Measurements from ENCODE around the gene AQP5.

The AQP5 gene

DNA sequence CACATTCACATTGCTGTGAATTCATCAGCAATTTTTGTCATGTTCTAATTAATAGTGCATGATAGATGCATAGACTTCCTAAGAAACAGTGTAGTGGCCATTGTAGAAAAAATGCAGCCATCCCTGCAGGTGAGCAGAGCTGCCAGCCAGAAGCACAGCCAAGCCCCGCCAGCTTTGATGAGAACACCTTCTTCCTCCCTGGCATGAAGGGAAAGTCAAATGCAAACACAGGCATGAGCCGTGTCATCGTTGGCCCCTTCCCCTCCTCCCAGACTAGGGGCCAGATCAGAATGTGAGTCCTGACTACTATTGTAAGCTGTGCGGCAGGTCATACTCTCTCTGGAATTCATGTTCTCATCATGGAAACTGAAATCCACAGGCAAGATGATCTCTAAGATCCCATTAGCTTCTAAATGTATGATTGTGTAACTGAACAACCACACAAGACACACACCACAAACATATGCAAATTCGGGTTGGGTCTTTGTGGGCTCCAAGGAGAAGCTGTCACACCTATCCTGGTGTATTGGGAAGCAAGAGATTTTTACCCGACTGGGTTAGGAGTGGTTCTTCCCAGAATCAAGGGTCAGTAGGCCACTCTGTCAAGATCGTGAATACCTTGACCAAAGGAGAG lies 14.0 kb upstream of the AQP5 start:
- intact Hi-C loops (cut with DNase I) = loop anchor here (5.0 kb wide), 1 partner anchor 45 kb away; the partner anchor contains the start of gene FAIM2
- DNase-seq = peak in 1 of 10 donors; percentile 59

DNA sequence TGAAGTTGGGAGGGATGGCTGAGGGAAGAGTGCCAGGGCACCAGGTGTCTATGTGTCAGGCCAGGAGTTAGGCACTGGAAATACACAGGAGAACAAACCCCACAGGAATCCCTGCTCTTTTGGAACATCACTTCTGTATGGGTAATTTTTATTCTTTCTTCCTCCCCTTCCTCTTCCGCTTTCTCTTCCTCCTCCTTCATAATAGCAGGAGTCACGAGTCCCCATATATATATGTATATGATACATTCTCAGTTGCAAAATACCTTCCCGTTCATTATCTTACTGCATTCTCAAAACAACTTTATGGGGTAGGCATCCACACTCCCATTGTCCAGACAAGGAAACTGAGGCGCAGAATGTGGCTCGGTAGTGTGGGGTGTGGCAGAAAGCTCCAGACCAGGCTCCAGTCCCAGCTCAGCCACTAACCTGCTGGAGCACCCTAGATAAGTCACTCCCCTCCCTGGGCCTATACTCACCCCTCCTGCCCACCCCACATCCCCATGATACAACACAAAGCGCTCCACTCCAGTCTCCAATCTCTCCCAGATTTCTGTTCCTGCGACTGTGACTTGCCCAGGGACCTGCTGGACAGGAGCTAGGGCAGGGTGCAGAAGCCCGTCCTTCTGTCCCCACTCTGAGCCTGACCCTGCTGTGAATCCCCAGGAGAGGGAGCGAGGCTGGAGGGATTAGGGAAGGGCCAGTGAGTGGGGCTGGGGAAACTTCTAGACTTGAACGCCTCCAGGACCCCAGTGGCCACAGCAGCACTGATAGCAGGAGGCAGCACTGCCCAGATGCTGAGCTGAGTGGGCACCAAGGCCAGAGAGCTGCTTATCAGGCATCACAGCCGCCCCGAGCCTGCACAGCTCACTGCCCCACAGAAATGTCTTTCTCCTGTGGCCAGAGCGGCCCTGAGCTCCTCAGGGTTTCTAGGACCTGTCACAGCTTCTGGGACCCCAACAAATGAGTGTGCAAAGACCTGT lies 12.5 kb upstream of the AQP5 start:
- intact Hi-C loops (cut with DNase I) = loop anchor here (5.0 kb wide), 1 partner anchor 47 kb away; the partner anchor contains the start of gene FAIM2
- DNase-seq = peak in 3 of 10 donors; percentile 10 to 63 (median 56)

DNA sequence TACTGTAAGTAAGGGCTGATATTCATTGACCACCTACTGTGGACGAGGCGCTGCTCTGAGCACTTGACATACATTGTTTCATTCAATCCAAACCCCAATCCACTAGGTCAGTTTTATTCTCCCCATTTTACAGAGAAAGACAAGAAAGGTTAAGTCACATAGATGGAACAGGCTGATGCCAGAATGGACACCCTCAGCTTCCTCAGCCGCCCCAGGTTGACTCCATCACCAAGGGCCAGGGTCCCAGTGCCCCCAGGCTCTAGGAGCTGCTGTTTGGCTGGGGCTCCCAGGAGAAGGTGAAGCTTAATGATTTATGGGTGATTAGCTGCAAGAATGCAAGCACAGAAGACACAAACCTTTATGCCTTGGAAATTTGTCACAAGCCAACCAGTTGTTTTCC lies 11.8 kb upstream of the AQP5 start:
- intact Hi-C loops (cut with DNase I) = loop anchor here (5.0 kb wide), 1 partner anchor 48 kb away; the partner anchor contains the start of gene FAIM2
- DNase-seq = peak in 2 of 10 donors; percentile 40 to 53

DNA sequence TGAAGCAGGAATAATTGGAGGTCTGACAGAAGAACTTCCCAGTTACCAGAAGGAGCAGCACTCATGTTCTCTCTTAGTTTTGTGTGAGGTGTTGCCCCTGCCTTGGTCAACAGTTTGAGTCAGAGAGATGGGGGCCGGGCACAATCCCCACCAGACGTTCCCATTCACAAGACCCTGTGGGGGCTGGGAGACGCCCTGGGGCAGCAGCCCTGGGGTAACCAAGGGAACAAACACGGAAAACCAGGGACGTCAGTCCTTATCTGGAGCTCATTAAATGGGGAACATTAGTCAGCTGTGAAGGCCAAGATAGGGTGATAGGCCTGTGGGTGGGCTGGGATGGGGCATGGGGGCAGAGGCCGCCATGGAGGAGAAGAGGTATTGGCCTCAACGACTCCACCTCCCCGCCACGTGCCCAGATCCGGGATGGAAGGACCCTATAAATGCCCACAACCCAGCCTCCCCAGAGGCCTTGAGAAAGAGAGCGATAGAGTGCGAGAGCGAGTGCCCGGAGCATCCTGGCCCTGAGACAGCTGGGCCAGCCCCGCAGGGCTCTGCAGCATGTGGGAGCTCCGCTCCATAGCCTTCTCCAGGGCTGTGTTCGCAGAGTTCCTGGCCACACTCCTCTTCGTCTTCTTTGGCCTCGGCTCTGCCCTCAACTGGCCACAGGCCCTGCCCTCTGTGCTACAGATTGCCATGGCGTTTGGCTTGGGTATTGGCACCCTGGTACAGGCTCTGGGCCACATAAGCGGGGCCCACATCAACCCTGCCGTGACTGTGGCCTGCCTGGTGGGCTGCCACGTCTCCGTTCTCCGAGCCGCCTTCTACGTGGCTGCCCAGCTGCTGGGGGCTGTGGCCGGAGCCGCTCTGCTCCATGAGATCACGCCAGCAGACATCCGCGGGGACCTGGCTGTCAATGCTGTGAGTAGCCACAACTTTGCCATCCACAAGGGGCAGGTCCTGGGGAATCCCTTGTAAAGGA lies 11.1 kb upstream of the AQP5 start, which contains the start of gene AQP2:
TSS of gene AQP2 (plus strand) at position 465 of the 979 bp plus-strand sequence. CDS start at position 559, 94 bp downstream.
- DNase-seq = peak in 4 of 10 donors; percentile 9 to 73 (median 40)
- intact Hi-C loops (cut with DNase I) = no loop called here

DNA sequence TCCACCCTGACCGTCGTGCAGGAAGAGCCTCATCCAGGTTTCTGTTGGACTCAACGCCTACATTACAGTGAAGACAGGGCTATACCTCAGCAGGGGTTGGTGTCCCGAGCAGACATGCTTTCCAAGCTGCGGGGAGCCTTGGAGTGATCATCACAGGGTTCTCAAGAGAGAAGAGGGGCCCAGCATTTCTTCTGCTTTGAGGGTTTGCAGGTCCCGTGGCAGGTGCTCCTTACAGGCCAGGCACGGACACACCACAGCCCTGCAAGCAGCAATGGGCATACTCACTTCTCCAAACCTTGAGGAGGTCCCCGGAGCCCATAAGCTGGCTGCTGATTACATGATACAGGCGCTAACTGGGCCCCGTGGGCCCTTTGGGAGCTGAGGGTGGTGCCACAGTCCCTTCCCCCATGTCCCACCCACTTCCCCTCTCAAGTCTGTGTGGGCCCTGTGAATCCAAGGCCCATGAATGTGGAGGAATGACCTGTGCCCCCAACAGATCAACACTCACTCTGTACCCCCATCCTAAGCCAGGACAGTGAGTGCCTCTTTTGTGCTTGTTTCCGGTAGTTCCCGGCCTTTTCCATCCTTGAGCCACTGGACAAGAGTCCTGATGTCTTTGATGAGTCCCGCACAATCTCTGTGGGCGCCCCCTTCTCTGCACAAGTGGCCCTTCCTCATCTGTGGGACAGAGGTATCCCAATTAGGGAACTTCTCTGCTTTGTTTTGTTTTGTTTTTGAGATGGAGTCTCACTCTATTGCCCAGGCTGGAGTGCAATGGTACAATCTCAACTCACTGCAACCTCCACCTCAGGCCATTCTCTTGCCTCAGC lies 10.0 kb upstream of the AQP5 start:
- DNase-seq = peak in 2 of 10 donors; percentile 26 to 28
- intact Hi-C loops (cut with DNase I) = no loop called here

DNA sequence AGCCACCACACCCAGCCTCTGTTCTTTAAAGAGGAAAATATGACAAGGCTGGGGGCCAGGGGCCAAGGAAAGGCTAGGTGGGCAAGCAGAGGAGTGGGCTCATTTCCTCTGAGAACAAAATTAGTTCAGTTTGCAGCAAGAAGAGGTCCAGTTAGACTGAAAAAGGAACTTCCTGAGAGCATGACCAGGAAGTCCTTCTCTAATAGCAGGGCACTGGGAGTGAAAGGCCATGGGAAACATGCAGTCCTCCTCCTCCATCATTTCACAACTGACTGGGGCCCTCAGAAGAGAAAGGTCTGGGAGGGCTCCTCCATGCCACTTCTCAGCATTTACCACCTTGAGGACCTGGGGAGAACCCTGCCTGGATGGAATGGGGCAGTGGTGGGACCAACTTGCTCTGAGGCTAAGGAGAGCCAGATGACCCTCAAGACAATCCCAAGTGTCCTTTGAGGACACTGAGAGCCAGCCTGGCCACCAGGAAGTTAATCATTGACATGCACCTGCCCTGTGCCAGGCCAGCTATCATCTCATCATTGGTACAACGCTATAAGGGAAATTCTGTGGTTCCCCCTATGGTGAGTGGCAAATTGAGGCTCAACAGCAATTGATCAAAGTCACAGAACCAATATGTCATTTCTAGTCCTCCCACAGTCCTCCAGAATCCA lies 9.1 kb upstream of the AQP5 start:
- intact Hi-C loops (cut with DNase I) = no loop called here

DNA sequence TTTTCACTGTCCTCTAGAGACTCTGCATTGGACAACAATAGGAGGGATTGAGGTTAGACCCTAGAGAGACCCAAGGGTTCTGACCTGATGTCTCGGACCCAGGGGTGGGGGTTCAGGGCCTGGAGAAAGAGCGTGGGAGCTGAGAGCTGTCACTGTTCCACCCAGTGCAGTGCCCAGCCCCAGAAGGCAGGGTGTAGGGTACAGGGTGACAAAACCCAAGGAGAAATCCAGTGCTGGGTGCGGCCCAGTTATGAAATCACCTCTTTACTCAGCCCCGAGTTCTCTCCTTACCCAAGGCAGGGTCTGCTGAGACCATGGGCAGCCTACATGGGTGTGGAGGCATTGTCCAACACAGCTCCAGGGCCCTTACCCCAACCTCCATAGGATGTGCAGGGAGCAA lies 8.5 kb upstream of the AQP5 start:
- intact Hi-C loops (cut with DNase I) = no loop called here
- peak in 1 of 10 donors; percentile 52 for DNase-seq

More for the DNA sequence above, 9.1 kb upstream of the AQP5 start:
- peak in 2 of 10 donors; percentile 18 to 32 for DNase-seq

DNA sequence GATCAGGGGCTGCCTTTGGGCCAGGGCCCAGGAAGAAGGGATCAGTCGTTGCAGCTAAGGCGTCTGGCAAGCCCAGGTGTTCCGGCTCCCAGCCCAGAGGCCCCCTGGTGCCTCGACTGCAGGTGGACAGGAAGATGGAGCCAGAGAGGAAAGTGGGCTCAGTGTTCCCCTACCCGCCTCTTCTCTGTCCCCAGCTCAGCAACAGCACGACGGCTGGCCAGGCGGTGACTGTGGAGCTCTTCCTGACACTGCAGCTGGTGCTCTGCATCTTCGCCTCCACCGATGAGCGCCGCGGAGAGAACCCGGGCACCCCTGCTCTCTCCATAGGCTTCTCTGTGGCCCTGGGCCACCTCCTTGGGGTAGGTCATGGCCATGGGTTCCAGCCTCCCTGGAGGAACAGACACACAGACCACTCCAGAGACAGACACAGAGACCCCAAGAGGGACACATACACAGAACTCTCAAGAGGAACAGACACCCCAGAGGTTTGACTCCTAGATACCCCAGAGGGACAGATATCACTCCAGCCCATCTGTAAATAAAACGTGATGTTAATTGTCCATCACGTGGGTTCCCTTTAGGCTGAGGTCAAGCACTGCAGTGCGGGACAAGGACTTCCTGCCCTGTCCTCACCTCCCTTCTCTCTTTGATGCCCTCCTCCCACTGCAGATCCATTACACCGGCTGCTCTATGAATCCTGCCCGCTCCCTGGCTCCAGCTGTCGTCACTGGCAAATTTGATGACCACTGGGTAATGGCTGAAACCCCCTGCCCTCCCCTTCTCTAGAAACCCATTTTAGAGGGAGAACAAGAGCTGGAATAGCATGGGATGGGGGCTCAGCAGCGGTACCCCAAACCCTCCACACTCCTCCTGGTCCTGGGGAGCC lies 7.5 kb upstream of the AQP5 start:
- intact Hi-C loops (cut with DNase I) = no loop called here

DNA sequence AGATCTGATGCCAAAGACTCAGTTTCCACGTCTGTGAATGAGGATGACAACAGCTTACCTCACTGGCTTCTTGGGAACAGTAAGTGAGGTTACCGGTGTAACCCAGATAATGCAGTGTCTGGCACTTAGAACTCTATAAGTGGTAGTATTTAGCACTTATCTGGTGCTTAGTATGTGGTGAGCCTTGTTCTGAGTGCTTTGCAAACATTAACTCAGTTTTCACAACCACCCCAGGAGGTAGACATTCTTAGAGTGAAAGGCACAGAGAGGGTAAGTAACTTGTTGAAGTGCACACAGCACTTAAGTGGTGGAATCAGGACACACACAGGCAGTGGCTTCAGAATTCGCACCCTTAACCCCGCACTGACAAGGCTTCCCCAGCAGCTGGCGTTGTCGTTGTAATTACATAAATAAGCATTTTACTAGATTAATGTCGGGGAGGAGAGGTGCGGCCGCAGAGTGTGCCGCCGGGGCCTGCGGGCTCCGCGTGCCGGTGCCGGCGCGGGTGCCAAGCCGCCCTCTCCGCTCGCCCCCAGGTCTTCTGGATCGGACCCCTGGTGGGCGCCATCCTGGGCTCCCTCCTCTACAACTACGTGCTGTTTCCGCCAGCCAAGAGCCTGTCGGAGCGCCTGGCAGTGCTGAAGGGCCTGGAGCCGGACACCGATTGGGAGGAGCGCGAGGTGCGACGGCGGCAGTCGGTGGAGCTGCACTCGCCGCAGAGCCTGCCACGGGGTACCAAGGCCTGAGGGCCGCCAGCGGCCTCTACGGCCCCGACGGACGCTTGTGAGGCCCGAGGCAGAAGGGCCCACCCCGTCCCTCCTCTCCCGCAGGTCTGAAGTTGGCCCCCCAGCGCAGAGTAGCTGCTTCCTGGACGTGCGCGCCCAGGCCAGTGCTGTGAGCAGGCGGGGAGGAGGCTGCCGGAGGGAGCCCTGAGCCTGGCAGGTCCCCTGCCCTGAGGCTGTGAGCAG lies 6.5 kb upstream of the AQP5 start:
- intact Hi-C loops (cut with DNase I) = no loop called here
- peak in 2 of 10 donors; percentile 48 to 87 for DNase-seq

More for the DNA sequence above, 7.5 kb upstream of the AQP5 start:
- peak in 2 of 10 donors; percentile 62 to 76 for DNase-seq

DNA sequence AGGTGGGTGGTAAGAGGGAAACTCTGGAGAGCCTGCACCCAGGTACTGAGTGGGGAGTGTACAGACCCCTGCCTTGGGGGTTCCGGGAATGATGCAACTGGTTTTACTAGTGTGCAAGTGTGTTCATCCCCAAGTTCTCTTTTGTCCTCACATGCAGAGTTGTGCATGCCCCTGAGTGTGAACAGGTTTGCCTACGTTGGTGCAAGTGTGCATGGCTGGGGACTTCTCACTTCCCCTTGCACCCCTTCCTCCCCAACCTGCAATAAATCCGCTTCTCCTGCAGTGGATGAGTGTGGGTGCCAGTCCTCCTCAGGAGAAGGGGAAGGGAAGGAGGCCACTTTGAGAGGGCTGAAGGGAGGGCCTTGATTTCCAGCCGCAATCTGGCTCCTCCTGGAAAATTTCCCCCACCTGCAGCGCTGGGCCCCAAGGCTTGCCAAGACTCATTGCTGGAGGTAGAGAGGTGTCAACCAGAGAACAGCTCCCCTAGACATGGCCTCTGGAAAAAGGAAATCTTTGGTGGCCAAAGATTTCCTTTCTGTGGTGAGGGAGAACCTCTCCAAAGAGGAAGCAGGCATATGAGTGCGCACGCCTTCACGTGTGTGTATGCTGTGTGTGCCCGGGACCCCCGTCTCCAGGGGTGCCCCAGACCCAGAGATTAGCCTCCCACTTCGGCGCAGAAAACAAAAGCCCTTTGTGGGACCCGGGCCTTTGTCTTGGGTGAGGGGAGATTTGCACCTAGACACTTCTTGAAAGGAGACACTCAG lies 5.6 kb upstream of the AQP5 start:
- intact Hi-C loops (cut with DNase I) = no loop called here
- DNase-seq = peak in 2 of 10 donors; percentile 25 to 49

DNA sequence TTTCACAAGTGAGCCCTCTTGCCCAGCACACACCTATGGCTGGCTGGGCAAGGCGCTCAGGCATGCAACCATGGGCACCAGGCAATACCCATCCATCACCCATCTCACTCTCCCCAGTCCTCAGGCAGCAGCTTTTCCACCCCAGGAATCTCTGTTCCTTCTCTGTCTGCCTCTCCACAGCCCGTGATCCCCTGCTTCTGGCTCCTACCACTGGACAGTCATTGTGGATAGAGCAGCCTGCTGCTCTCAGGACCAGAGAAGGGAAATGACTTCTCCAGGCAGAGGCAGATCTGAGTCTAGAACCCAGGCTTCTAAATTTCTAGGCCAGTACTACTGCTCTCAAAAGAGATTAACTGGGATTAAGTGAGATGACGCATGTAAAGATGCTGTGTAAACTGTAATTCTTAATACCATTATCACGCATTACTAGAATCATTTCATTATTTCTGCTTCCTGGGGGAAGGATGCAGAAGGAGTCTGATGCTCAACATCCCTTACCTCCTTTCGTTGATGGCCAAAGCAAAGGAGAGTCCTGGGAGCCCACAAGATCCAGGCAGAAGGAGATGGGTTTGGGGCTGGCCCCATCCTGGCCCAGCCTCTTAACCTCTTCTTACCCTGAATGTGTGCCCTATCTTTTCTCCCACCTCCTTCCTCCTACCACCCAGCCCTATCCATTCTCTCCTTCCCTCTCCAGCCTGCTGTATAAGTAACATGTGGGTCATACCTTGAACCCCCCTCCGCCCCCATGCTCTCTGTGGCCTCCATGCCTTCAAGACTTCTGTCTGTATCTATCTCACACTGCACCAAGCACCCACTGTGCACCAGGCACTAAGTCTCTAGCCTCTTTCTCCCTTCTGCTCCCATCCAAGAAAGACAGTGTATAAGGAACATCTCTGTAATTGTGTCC lies 4.8 kb upstream of the AQP5 start:
- peak in 1 of 10 donors; percentile 19 for DNase-seq
- intact Hi-C loops (cut with DNase I) = no loop called here

DNA sequence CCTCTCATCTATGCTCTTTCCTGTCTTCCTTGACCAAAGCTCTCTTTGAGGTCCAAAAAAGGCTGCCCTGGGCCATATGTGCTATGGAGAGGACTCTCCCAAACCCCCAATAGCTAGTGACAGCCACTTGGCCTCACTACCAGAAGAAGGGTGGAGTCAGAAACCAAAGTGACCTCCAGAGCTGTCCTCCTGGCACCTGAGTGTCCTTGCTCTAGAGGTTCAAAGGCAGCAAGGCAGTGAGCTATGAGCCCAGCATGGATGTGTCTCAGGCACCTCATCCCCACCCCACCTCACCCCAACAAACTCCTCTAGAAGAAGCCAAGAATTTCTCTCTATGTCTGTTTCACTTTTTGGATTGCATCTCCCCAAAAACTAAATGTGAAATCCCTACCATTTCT lies 4.1 kb upstream of the AQP5 start:
- peak in 1 of 10 donors; percentile 52 for DNase-seq
- intact Hi-C loops (cut with DNase I) = no loop called here

DNA sequence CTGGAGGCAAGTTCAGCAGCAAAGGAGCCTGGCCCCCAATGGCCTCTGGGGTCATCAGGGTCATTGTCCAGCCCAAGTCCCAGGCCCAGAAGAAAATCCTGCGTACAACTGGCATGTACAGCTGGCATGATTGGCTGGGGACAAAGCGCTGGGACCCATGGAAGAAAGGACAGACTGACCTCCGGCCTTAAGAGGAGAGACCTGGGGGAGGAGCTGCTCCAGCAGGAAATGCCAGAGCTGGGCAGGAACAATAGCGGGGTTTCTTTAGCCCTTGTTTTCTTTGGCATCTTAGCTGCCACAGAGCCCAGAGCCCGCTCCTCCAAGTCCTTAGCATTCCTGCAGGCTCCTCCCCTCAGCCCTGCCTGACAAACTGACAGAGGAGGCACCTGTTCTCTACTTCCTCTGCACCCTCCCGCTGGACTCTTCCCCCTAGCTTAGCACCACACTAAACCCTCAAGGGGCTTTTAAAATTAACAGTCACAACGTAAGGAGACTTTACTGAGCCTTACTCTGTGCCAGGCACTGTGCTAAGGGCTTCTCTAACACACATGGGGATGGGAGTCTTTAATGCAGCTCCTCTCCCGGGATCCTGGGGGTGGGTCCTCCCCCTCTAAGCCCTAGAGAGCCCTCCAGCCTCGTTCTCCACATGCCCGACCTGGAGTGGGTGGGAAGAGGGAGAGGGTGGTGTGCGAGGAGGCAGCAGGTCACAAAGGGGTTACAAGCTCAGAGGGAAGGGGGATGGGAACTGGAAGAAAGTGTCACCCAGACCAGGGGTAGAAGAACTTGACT lies 1.8 kb upstream of the AQP5 start:
- peak in 2 of 10 donors; percentile 23 to 42 for DNase-seq
- intact Hi-C loops (cut with DNase I) = no loop called here
